Measurements from ENCODE around the gene VPS45. TPM values are rescaled to one million over a fixed set of nuclear protein-coding genes. Genes with fewer than 3 reads are reported as not detected.

Gene VPS45
- total and polyA plus RNA-seq, 2 of the 8 experiments (the other 6 are each of a cell fraction or from before 2014, with no cell fraction given), result 19.1 to 27.6 TPM

- no peak overlapping the region for H4K8ac ChIP-seq (ENCODE audit: extremely low read depth, insufficient read depth, low read length)
- no peak overlapping the region for H4K5ac ChIP-seq (ENCODE audit: insufficient read length, low read depth, low read length)
- no peak overlapping the region for H3K4me2 ChIP-seq (ENCODE audit: insufficient read depth in 1 of 2, low read depth in 2 of 2, low read length in 2 of 2)
- 73% methylated on average over 1 of the region's 1 CpG; no CpG with 5 or more reads in 1 of the 2 experiments for WGBS, 2 experiments (ENCODE audit: extremely low coverage in 1 of 2, insufficient coverage in 1 of 2, insufficient read length in 1 of 2, insufficient replicate concordance in 2 of 2, low coverage in 1 of 2, low lambda C conversion rate in 2 of 2, missing lambda C conversion rate in 1 of 2)
- H3K18ac ChIP-seq (ENCODE audit: extremely low read depth, low read length), result no peak overlapping the region
- H3K23me2 ChIP-seq (ENCODE audit: low read depth, low read length), result no peaks in the 10 kb centered on the region
- H3K79me1 ChIP-seq (ENCODE audit: low read depth, low read length), result no peaks in the 10 kb centered on the region
- no peaks in the 10 kb centered on the region for H3K79me2 ChIP-seq (ENCODE audit: control insufficient read depth in 1 of 2, insufficient read depth in 2 of 2, low read length in 2 of 2)
- no peak overlapping the region for H2AFZ ChIP-seq (ENCODE audit: low read length)
- H2BK120ac ChIP-seq (replicated peaks; ENCODE audit: low read depth, low read length), result no peak overlapping the region
- ChIA-PET CTCF (ENCODE audit: partially characterized antibody) (no interaction called here), POLR2A (ENCODE audit: partially characterized antibody) (interaction anchor here (1.0 kb wide), 1 partner anchor 29 kb away, joined by 3 read pairs; the partner anchor contains the start of gene PLEKHO1)
- no peak overlapping the region for H3K27ac ChIP-seq (ENCODE audit: low read depth, low read length)
- no peaks in the 10 kb centered on the region for H3K27me3 ChIP-seq (replicated peaks in 1 of 4; ENCODE audit: control insufficient read depth in 3 of 4, extremely low read depth in 1 of 4, insufficient read depth in 3 of 4, low read length in 3 of 4)
- DNase-seq (ENCODE audit: low read depth in 1 of 2, low spot score in 2 of 2) (no peak), FAIRE-seq (no peak)
- H4K91ac ChIP-seq (replicated peaks; ENCODE audit: insufficient read length, low read length), result no peak overlapping the region
- no peak overlapping the region for H2BK5ac ChIP-seq (ENCODE audit: low read depth, low read length)
- H3K23ac ChIP-seq (ENCODE audit: insufficient read length), result no peak overlapping the region
- no peak overlapping the region for H3K9ac ChIP-seq (replicated peaks in 1 of 4; ENCODE audit: extremely low read depth in 1 of 4, low read depth in 3 of 4, low read length in 3 of 4)
- H3K9me3 ChIP-seq (ENCODE audit: insufficient read depth in 2 of 2, low read depth in 1 of 2, low read length in 1 of 2), result no peaks in the 10 kb centered on the region
- H3K4me1 ChIP-seq (replicated peaks in 1 of 4; ENCODE audit: control insufficient read depth in 3 of 4, insufficient read depth in 4 of 4, low read length in 3 of 4), result no peaks in the 10 kb centered on the region
- no peak overlapping the region for H3K14ac ChIP-seq (ENCODE audit: insufficient read length)
- H2BK20ac ChIP-seq (ENCODE audit: low read length), result no peak overlapping the region
- H3K36me3 ChIP-seq (ENCODE audit: control insufficient read depth in 2 of 4, insufficient read depth in 4 of 4, low read length in 3 of 4), result no peaks in the 10 kb centered on the region
- H2BK15ac ChIP-seq (ENCODE audit: low read length), result no peak overlapping the region
- H2BK12ac ChIP-seq (ENCODE audit: low read depth, low read length), result no peak overlapping the region
- no peak overlapping the region for H2AK5ac ChIP-seq (ENCODE audit: low read depth, low read length)
- H3K4ac ChIP-seq (replicated peaks; ENCODE audit: insufficient read length, low read depth, low read length), result no peak overlapping the region
- H3K56ac ChIP-seq (replicated peaks; ENCODE audit: insufficient read length, low read depth, low read length), result no peak overlapping the region
- no peak overlapping the region for H3K4me3 ChIP-seq (ENCODE audit: extremely low read depth in 1 of 4, insufficient read depth in 2 of 4, low read depth in 3 of 4, low read length in 4 of 4)
- no peaks in the 10 kb centered on the region for H4K20me1 ChIP-seq (replicated peaks in 1 of 2; ENCODE audit: control insufficient read depth in 1 of 2, insufficient read depth in 2 of 2, low read length in 2 of 2)
- no peak for TF ChIP-seq TAF7 (optimal IDR thresholded peaks at IDR 0.05; ENCODE audit: borderline replicate concordance, low read depth, low read length)
- TF ChIP-seq KDM5A (IDR thresholded peaks at IDR 0.05; ENCODE audit: low read length), result no peak
- TF ChIP-seq MAX (IDR thresholded peaks at IDR 0.05), result no peak
Observed at GRCh38 chr1:150121236-150121862, 53.8 kb downstream of the VPS45 start.

Data from H1 (cell line).